HepG2 (cell line): ENCODE data around the gene MIF4GD. TPM values are rescaled to one million over a fixed set of nuclear protein-coding genes. Genes with fewer than 3 reads are reported as not detected.

Experiments
- ASH2L ChIP-seq: fragments of 300-600, 200-600 bp; sonication (generic); IDR thresholded peaks from 2 replicates; pipeline ENCODE4 v1.7.0; 2017; ENCODE audit warnings: low read depth, mild to moderate bottlenecking, moderate library complexity, mixed read lengths, low read length; ENCODE audit not compliant: insufficient read length
- BHLHE40 ChIP-seq: IDR thresholded peaks from 2 replicates; pipeline ENCODE4 v1.6.1; 2011; ENCODE audit warnings: low read length, improper control_type of control experiment
- ESRRA ChIP-seq: sonication (generic); formaldehyde crosslinking; IDR thresholded peaks from 2 replicates; pipeline ENCODE4 v1.5.1; 2020; ENCODE audit warnings: mild to moderate bottlenecking, low read depth, missing genetic modification reagents
- HHEX ChIP-seq: IDR thresholded peaks from 2 replicates; pipeline ENCODE4 v1.6.1; 2016; ENCODE audit warnings: control low read depth
- IKZF1 ChIP-seq: fragments of 450-650 bp; IDR thresholded peaks from 2 replicates; pipeline ENCODE4 v1.7.1; 2016
- KAT2B ChIP-seq: fragments of 150-350 bp; IDR thresholded peaks from 2 replicates; pipeline ENCODE4 v1.6.1; 2014; ENCODE audit warnings: low read depth, low read length, borderline replicate concordance
- MAF1 ChIP-seq: sonication (generic); formaldehyde crosslinking; IDR thresholded peaks from 2 replicates; pipeline ENCODE4 v1.5.0; 2020; ENCODE audit warnings: missing genetic modification reagents, borderline replicate concordance
- MAZ ChIP-seq, 2 experiments: sonication (generic) in 1 of 2; formaldehyde crosslinking in 1 of 2; IDR thresholded peaks; 2 replicates each; pipeline versions ENCODE4 v1.5.0 to v1.6.1; 2012 to 2020; ENCODE audit warnings: low read depth in 2 of 2, mild to moderate bottlenecking in 2 of 2, borderline replicate concordance in 1 of 2, improper control_type of control experiment in 1 of 2, low read length in 1 of 2, missing genetic modification reagents in 1 of 2, moderate library complexity in 1 of 2
- MIER3 ChIP-seq: IDR thresholded peaks from 2 replicates; pipeline ENCODE4 v1.6.1; 2016; ENCODE audit warnings: missing compliant biosample characterization, borderline replicate concordance
- NBN ChIP-seq: fragments of 450-650 bp; conservative IDR thresholded peaks from 2 replicates; pipeline ENCODE4 v1.6.1; 2017
- NFATC3 ChIP-seq: sonication (generic); formaldehyde crosslinking; IDR thresholded peaks from 2 replicates; pipeline ENCODE4 v1.5.1; 2020; ENCODE audit warnings: mild to moderate bottlenecking, missing genetic modification reagents
- RBFOX2 ChIP-seq: fragments of 200-400 bp; formaldehyde crosslinking; IDR thresholded peaks from 2 replicates; pipeline ENCODE4 v1.6.1; 2017; ENCODE audit warnings: low read depth, mild to moderate bottlenecking, low read length
- SP5 ChIP-seq: IDR thresholded peaks from 2 replicates; pipeline ENCODE4 v1.6.1; 2016; ENCODE audit warnings: low read depth, borderline replicate concordance
- ZNF326 ChIP-seq: sonication (generic); formaldehyde crosslinking; IDR thresholded peaks from 2 replicates; pipeline ENCODE4 v1.4.0; 2020; ENCODE audit warnings: missing genetic modification reagents, borderline replicate concordance
- ZNF354B ChIP-seq: sonication (generic); formaldehyde crosslinking; IDR thresholded peaks from 2 replicates; pipeline ENCODE4 v1.8.0; 2022; ENCODE audit warnings: mild to moderate bottlenecking, missing genetic modification reagents
- ZNF530 ChIP-seq: sonication (generic); formaldehyde crosslinking; IDR thresholded peaks from 2 replicates; pipeline ENCODE4 v1.5.0; 2020; ENCODE audit warnings: low read depth, mild to moderate bottlenecking, missing genetic modification reagents
- ZSCAN25 ChIP-seq: sonication (generic); formaldehyde crosslinking; IDR thresholded peaks from 2 replicates; pipeline ENCODE4 v1.8.0; 2022; ENCODE audit warnings: mild to moderate bottlenecking, missing genetic modification reagents
- polyA plus RNA-seq, 8 experiments: library from polyadenylated mRNA; depleted of rRNA in 3 of 8; stranded (reverse) in 7 of 8; unstranded in 1 of 8; fragments of >200 nt; fragmentation: Illumina TruSeq in 4 of 8; extraction: Trizol in 4 of 8; gene quantifications; 2 replicates each; pipeline versions ENCODE4 v1.2.1 to v1.2.3, GENCODE V29; 2011 to 2016; ENCODE audit warnings: low read depth in 4 of 8, missing spikeins in 1 of 8, mixed read lengths in 1 of 8; ENCODE audit not compliant: insufficient read depth in 1 of 8
- total RNA-seq, 5 experiments: library from RNA; depleted of rRNA; stranded (reverse); fragments of >200 nt; fragmentation: Illumina TruSeq; extraction: Trizol; gene quantifications; 2 replicates each; pipeline ENCODE4 v1.2.3, GENCODE V29; 2016; ENCODE audit warnings: low read depth in 1 of 5
- TF ChIP-seq, protein P1 (sequence below): sonication (generic); formaldehyde crosslinking; IDR thresholded peaks from 2 replicates; pipeline ENCODE4 v1.5.0; 2020; ENCODE audit warnings: mild to moderate bottlenecking, missing genetic modification reagents, borderline replicate concordance
- TF ChIP-seq, protein P2 (sequence below): sonication (generic); formaldehyde crosslinking; IDR thresholded peaks from 2 replicates; pipeline ENCODE4 v1.4.0; 2020; ENCODE audit warnings: missing genetic modification reagents

Gene MIF4GD
- total and polyA plus RNA-seq, 2 of the 13 experiments (the other 11 are each of a cell fraction or from before 2014, with no cell fraction given), result 14.0 to 28.0 TPM

DNA sequence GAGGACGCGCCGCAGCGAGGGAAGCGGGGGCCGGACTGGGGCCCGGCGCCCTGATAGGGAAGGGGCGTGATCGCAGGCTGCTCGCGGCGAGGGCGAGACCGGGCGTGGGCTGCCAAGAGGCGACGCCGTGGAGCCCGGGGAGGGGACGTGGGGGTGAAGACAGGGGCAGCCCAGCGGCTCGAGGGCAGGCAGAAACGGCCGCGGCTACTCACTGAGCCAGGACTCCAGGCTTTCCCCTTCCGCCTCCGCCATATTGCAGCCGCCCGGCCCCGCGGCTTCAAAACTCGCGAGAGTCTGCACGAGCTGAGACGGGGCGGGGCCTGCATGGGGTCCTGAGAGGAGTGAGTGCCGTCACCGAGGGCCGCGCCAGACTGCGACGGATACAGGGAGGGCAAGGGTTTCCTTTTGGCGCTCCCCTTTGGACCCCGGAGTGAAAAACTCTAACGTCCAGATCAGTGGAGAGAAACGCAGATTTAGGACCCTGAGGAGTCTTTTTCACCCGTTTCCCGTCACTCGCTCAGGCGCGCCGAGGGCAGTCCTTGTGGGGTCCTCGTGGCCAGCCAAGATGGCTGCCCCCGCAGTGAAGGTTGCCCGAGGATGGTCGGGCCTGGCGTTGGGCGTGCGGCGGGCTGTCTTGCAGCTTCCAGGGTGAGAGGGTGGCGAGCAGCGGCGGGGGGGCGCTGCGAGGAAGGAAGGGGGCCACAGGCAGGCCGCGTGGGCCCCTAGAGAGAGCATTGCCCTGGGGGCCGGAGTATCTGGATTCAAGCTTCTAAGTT lies 9.5 kb downstream of the MIF4GD start, which contains the start of the genes GGA3 and MRPS7 (continued):
- TF ChIP-seq, protein P1, sequence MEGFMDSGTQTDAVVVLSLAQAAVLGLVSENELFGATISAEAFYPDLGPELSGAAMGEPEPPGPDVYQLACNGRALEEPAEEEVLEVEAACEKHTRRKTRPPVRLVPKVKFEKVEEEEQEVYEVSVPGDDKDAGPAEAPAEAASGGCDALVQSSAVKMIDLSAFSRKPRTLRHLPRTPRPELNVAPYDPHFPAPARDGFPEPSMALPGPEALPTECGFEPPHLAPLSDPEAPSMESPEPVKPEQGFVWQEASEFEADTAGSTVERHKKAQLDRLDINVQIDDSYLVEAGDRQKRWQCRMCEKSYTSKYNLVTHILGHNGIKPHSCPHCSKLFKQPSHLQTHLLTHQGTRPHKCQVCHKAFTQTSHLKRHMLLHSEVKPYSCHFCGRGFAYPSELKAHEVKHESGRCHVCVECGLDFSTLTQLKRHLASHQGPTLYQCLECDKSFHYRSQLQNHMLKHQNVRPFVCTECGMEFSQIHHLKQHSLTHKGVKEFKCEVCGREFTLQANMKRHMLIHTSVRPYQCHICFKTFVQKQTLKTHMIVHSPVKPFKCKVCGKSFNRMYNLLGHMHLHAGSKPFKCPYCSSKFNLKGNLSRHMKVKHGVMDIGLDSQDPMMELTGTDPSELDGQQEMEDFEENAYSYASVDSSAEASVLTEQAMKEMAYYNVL (CRISPR knock-in tag), result no peak; the same call in 1 of the 2 replicates
- TF ChIP-seq MIER3 (peak; percentile 80; the same call in 1 of the 2 replicates), NBN (no peak), MAF1 (CRISPR knock-in tag) (peak; percentile 67), ZSCAN25 (CRISPR knock-in tag) (no peak), ASH2L (peak; percentile 99), ZNF326 (no peak), ESRRA (peak; percentile 64), NFATC3 (CRISPR knock-in tag) (peak; percentile 69; the same call in 1 of the 2 replicates), MAZ (IDR thresholded peaks at IDR 0.05; ENCODE audit: borderline replicate concordance, low read depth, low read length) (peak; percentile 53), MAZ (CRISPR knock-in tag; IDR thresholded peaks at IDR 0.05; ENCODE audit: low read depth) (peak; percentile 87; the same call in 1 of the 2 replicates), SP5 (no peak), KAT2B (no peak), HHEX (CRISPR knock-in tag) (no peak), ZNF530 (CRISPR knock-in tag) (no peak), BHLHE40 (peak; percentile 30; the same call in 1 of the 2 replicates), IKZF1 (no peak), ZNF354B (CRISPR knock-in tag) (no peak; the same call in 1 of the 2 replicates), RBFOX2 (peak; percentile 98)
- TF ChIP-seq, protein P2, sequence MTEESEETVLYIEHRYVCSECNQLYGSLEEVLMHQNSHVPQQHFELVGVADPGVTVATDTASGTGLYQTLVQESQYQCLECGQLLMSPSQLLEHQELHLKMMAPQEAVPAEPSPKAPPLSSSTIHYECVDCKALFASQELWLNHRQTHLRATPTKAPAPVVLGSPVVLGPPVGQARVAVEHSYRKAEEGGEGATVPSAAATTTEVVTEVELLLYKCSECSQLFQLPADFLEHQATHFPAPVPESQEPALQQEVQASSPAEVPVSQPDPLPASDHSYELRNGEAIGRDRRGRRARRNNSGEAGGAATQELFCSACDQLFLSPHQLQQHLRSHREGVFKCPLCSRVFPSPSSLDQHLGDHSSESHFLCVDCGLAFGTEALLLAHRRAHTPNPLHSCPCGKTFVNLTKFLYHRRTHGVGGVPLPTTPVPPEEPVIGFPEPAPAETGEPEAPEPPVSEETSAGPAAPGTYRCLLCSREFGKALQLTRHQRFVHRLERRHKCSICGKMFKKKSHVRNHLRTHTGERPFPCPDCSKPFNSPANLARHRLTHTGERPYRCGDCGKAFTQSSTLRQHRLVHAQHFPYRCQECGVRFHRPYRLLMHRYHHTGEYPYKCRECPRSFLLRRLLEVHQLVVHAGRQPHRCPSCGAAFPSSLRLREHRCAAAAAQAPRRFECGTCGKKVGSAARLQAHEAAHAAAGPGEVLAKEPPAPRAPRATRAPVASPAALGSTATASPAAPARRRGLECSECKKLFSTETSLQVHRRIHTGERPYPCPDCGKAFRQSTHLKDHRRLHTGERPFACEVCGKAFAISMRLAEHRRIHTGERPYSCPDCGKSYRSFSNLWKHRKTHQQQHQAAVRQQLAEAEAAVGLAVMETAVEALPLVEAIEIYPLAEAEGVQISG (CRISPR knock-in tag), result peak; percentile 63
